ENCODE results near the gene TULP1. TPM values are rescaled to one million over a fixed set of nuclear protein-coding genes. Genes with fewer than 3 reads are reported as not detected.
A peak's percentile ranks its signal among the peaks of the same experiment; 100 is the strongest.

Gene TULP1
- total RNA-seq, 1 experiment from 2014 or later: not detected

- H3K4me3 ChIP-seq (replicated peaks in 1 of 2; ENCODE audit: low read depth in 1 of 2, low read length in 2 of 2): no peak overlapping the region
- POLR2A ChIA-PET: no interaction called here
- intact Hi-C loops (cut with micrococcal nuclease): loop anchor here (5.0 to 10.0 kb wide), 2 partner anchors 235 to 573 kb away; no protein-coding TSS in a partner anchor
- ATAC-seq: no peak
- H3K4me1 ChIP-seq (ENCODE audit: control insufficient read depth in 1 of 2, insufficient read depth in 2 of 2, low read length in 2 of 2): peaks cover 0 to 17% of the 10 kb centered on the region in 2 experiments; a peak in 3 of 4 replicates
- H3K27ac ChIP-seq (ENCODE audit: low read depth, low read length): no peak overlapping the region
- no peaks in the 10 kb centered on the region for H3K27me3 ChIP-seq (ENCODE audit: insufficient read depth, low read length)
- RAD21 ChIA-PET (ENCODE audit: low non-redundant PET in 1 of 2, low total read pairs in 2 of 2, uncharacterized antibody in 2 of 2, unreplicated experiment in 2 of 2): interaction anchor here (0.6 to 2.1 kb wide), 11 partner anchors 36 to 270 kb away, joined by 3 to 20 read pairs (median 4); partner anchors contain the start of gene ARMC12 (in 2 of the 2)
- no peaks in the 10 kb centered on the region for H3K79me2 ChIP-seq (ENCODE audit: insufficient read depth, low read length)
- no peaks in the 10 kb centered on the region for H3K36me3 ChIP-seq (ENCODE audit: control insufficient read depth in 1 of 2, insufficient read depth in 2 of 2, low read length in 2 of 2)
- no peaks in the 10 kb centered on the region for H3K9me3 ChIP-seq (ENCODE audit: control insufficient read depth in 1 of 2, insufficient read depth in 1 of 2, low read depth in 1 of 2, low read length in 2 of 2)
- H3K9me2 ChIP-seq (ENCODE audit: insufficient read depth): no peaks in the 10 kb centered on the region
- no peak for DNase-seq (ENCODE audit: low read depth, low spot score)
- CTCF ChIA-PET: interaction anchor here (0.5 to 4.2 kb wide), 27 partner anchors 8 to 838 kb away, joined by 3 to 66 read pairs (median 4); partner anchors contain the start of genes ARMC12, TEAD3 and TULP1
- no peak overlapping the region for H3K4me2 ChIP-seq (ENCODE audit: low read length)
- no peak for TF ChIP-seq SP1 (IDR thresholded peaks at IDR 0.05; ENCODE audit: low read depth)
- TF ChIP-seq ZNF274 (IDR thresholded peaks at IDR 0.05; ENCODE audit: low read depth, low read length): no peak
- TF ChIP-seq EZH2 (IDR thresholded peaks at IDR 0.05): no peak
- TF ChIP-seq TCF7L2 (IDR thresholded peaks at IDR 0.05; ENCODE audit: borderline replicate concordance, extremely low read depth, insufficient read depth, insufficient read length): no peak
- TF ChIP-seq FOSL1 (IDR thresholded peaks at IDR 0.05; ENCODE audit: low read depth): no peak
- no peak for TF ChIP-seq CBX3 (IDR thresholded peaks at IDR 0.05; ENCODE audit: low read depth)
- TF ChIP-seq JUND (IDR thresholded peaks at IDR 0.05): no peak
- BruUV-seq (replicated peaks): no TSS peak
- H4K20me1 ChIP-seq (ENCODE audit: insufficient read depth): no peaks in the 10 kb centered on the region
- H3K9ac ChIP-seq (ENCODE audit: low read length): no peak overlapping the region
- peak overlapping the region; percentile 89 for H2AFZ ChIP-seq (ENCODE audit: low read depth, low read length, poor library complexity, severe bottlenecking)
Observed at GRCh38 chr6:35522151-35522550, 9.5 kb upstream of the TULP1 start.

GRCh38 chr6:35521235-35521634, 8.5 kb upstream of the TULP1 start:
- ChIA-PET CTCF (interaction anchor here (2.2 to 4.2 kb wide), 2 partner anchors 31 to 216 kb away, joined by 6 to 66 read pairs; partner anchors contain the start of gene ARMC12), POLR2A (no interaction called here), RAD21 (ENCODE audit: low non-redundant PET in 1 of 2, low total read pairs in 2 of 2, uncharacterized antibody in 2 of 2, unreplicated experiment in 2 of 2) (interaction anchor here in 1 of 2 experiments (1.0 kb wide), 1 partner anchor 215 kb away, joined by 4 read pairs; no protein-coding TSS in a partner anchor)
- H3K9ac ChIP-seq (ENCODE audit: low read length): no peak overlapping the region
- no TSS peak for BruUV-seq (replicated peaks)
- no peak overlapping the region for H3K4me3 ChIP-seq (replicated peaks in 1 of 2; ENCODE audit: low read depth in 1 of 2, low read length in 2 of 2)
- H4K20me1 ChIP-seq (ENCODE audit: insufficient read depth): no peaks in the 10 kb centered on the region
- peaks cover 0 to 17% of the 10 kb centered on the region in 2 experiments; a peak in 3 of 4 replicates for H3K4me1 ChIP-seq (ENCODE audit: control insufficient read depth in 1 of 2, insufficient read depth in 2 of 2, low read length in 2 of 2)
- H3K27ac ChIP-seq (ENCODE audit: low read depth, low read length): no peak overlapping the region
- no peaks in the 10 kb centered on the region for H3K9me3 ChIP-seq (ENCODE audit: control insufficient read depth in 1 of 2, insufficient read depth in 1 of 2, low read depth in 1 of 2, low read length in 2 of 2)
- no peak overlapping the region for H2AFZ ChIP-seq (ENCODE audit: low read depth, low read length, poor library complexity, severe bottlenecking)
- no peak for DNase-seq (ENCODE audit: low read depth, low spot score)
- no peaks in the 10 kb centered on the region for H3K9me2 ChIP-seq (ENCODE audit: insufficient read depth)
- no peak overlapping the region for H3K4me2 ChIP-seq (ENCODE audit: low read length)
- no peaks in the 10 kb centered on the region for H3K36me3 ChIP-seq (ENCODE audit: control insufficient read depth in 1 of 2, insufficient read depth in 2 of 2, low read length in 2 of 2)
- intact Hi-C loops (cut with micrococcal nuclease): loop anchor here (5.0 to 10.0 kb wide), 2 partner anchors 236 to 574 kb away; no protein-coding TSS in a partner anchor
- H3K27me3 ChIP-seq (ENCODE audit: insufficient read depth, low read length): no peaks in the 10 kb centered on the region
- H3K79me2 ChIP-seq (ENCODE audit: insufficient read depth, low read length): no peaks in the 10 kb centered on the region
- no peak for ATAC-seq
- TF ChIP-seq ELF1 (IDR thresholded peaks at IDR 0.05; ENCODE audit: borderline replicate concordance, low read depth) (no peak), FOSL1 (IDR thresholded peaks at IDR 0.05; ENCODE audit: low read depth) (no peak), CEBPB (IDR thresholded peaks at IDR 0.05; ENCODE audit: low read depth) (no peak), CTCF (IDR thresholded peaks at IDR 0.05 in 2 of 3, conservative IDR thresholded peaks at IDR 0.05 in 1 of 3; ENCODE audit: borderline replicate concordance in 1 of 3, insufficient read depth in 1 of 3, low read depth in 2 of 3, low read length in 2 of 3) (no peak), POLR2AphosphoS5 (IDR thresholded peaks at IDR 0.05; ENCODE audit: low read depth, low read length) (no peak), SRF (IDR thresholded peaks at IDR 0.05; ENCODE audit: low read depth) (no peak), EGR1 (IDR thresholded peaks at IDR 0.05; ENCODE audit: low read depth) (no peak), EZH2phosphoT487 (IDR thresholded peaks at IDR 0.05; ENCODE audit: borderline replicate concordance) (no peak), POLR2A (IDR thresholded peaks at IDR 0.05; ENCODE audit: borderline replicate concordance, extremely low read depth, insufficient read depth, insufficient read length) (no peak), ZNF274 (IDR thresholded peaks at IDR 0.05; ENCODE audit: low read depth, low read length) (no peak), SP1 (IDR thresholded peaks at IDR 0.05; ENCODE audit: low read depth) (no peak)
- TF ChIP-seq, protein P1, sequence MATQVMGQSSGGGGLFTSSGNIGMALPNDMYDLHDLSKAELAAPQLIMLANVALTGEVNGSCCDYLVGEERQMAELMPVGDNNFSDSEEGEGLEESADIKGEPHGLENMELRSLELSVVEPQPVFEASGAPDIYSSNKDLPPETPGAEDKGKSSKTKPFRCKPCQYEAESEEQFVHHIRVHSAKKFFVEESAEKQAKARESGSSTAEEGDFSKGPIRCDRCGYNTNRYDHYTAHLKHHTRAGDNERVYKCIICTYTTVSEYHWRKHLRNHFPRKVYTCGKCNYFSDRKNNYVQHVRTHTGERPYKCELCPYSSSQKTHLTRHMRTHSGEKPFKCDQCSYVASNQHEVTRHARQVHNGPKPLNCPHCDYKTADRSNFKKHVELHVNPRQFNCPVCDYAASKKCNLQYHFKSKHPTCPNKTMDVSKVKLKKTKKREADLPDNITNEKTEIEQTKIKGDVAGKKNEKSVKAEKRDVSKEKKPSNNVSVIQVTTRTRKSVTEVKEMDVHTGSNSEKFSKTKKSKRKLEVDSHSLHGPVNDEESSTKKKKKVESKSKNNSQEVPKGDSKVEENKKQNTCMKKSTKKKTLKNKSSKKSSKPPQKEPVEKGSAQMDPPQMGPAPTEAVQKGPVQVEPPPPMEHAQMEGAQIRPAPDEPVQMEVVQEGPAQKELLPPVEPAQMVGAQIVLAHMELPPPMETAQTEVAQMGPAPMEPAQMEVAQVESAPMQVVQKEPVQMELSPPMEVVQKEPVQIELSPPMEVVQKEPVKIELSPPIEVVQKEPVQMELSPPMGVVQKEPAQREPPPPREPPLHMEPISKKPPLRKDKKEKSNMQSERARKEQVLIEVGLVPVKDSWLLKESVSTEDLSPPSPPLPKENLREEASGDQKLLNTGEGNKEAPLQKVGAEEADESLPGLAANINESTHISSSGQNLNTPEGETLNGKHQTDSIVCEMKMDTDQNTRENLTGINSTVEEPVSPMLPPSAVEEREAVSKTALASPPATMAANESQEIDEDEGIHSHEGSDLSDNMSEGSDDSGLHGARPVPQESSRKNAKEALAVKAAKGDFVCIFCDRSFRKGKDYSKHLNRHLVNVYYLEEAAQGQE (IDR thresholded peaks at IDR 0.05; ENCODE audit: low read depth): no peak

Data from HCT116 (cell line).